ENCODE results near the gene SYCP2. TPM values are rescaled to one million over a fixed set of nuclear protein-coding genes. Genes with fewer than 3 reads are reported as not detected.

The SYCP2 gene
- polyA plus RNA-seq, 1 of the 3 experiments (the other 2 are of a cell fraction): 0.76 TPM

GRCh38 chr20:59835448-59836395 lies 97.7 kb downstream of the SYCP2 start (continued):
- TF ChIP-seq CTCF (IDR thresholded peaks at IDR 0.05) (no peak), JUND (IDR thresholded peaks at IDR 0.05) (no peak), SMC3 (IDR thresholded peaks at IDR 0.05; ENCODE audit: low read depth, low read length) (no peak), SIN3A (IDR thresholded peaks at IDR 0.05; ENCODE audit: borderline replicate concordance, low read depth, low read length) (no peak)

- no peak for DNase-seq
- Histone ChIP-seq H3K27me3 (ENCODE audit: insufficient read depth) (no peaks in the 10 kb centered on the region), H3K9me2 (no peaks in the 10 kb centered on the region), H3K36me3 (replicated peaks in 1 of 2; ENCODE audit: control insufficient read depth in 1 of 2, insufficient read depth in 2 of 2, low read length in 1 of 2) (no peaks in the 10 kb centered on the region), H3K4me3 (ENCODE audit: low read depth in 2 of 2, low read length in 1 of 2) (no peak overlapping the region), H3K9me3 (no peaks in the 10 kb centered on the region), H3K4me2 (peak overlapping the region; percentile 71; the same call in 1 of the 2 replicates), H4K20me1 (ENCODE audit: insufficient read depth) (no peaks in the 10 kb centered on the region), H3F3A (replicated peaks; ENCODE audit: insufficient read depth) (peaks cover 8% of the 10 kb centered on the region), H3K9ac (no peak overlapping the region), H3K4me1 (ENCODE audit: control insufficient read depth in 1 of 2, insufficient read depth in 2 of 2, low read depth in 1 of 2, low read length in 1 of 2) (peaks cover 0 to 17% of the 10 kb centered on the region in 2 experiments; a peak in 1 of 4 replicates), H3K27ac (ENCODE audit: low read depth in 2 of 2, low read length in 1 of 2) (peak overlapping the region in 1 of 2 experiments; percentile 64; a peak in 1 of 4 replicates), H2AFZ (ENCODE audit: low read depth) (no peak overlapping the region), H3K79me2 (ENCODE audit: insufficient read depth) (no peaks in the 10 kb centered on the region)
- WGBS (ENCODE audit: low lambda C conversion rate): 50% methylated on average over 2 of the region's 2 CpGs
- POLR2A ChIA-PET: no interaction called here
- CTCF ChIA-PET: interaction anchor here (0.9 to 9.3 kb wide), 2 partner anchors 14 to 51 kb away, joined by 4 to 111 read pairs; no protein-coding TSS in a partner anchor
- no peak for TF ChIP-seq TAF1 (IDR thresholded peaks at IDR 0.05; ENCODE audit: borderline replicate concordance, low read depth, low read length)
- no peak for TF ChIP-seq NFIC (IDR thresholded peaks at IDR 0.05; ENCODE audit: borderline replicate concordance)
- TF ChIP-seq TEAD4 (IDR thresholded peaks at IDR 0.05; ENCODE audit: borderline replicate concordance, insufficient read depth): no peak
- TF ChIP-seq EZH2phosphoT487 (IDR thresholded peaks at IDR 0.05; ENCODE audit: borderline replicate concordance, low read depth): no peak
- TF ChIP-seq NRF1 (IDR thresholded peaks at IDR 0.05; ENCODE audit: low read depth, low read length): no peak
- no peak for TF ChIP-seq FOXM1 (IDR thresholded peaks at IDR 0.05; ENCODE audit: low read depth)
- no peak for TF ChIP-seq RXRA (IDR thresholded peaks at IDR 0.05; ENCODE audit: borderline replicate concordance, low read depth)
- TF ChIP-seq CTCF (IDR thresholded peaks at IDR 0.05): no peak
- no peak for TF ChIP-seq POLR2AphosphoS5 (IDR thresholded peaks at IDR 0.05; ENCODE audit: low read depth, low read length)
- TF ChIP-seq JUND (IDR thresholded peaks at IDR 0.05): no peak
- no peak for TF ChIP-seq FOSL2 (IDR thresholded peaks at IDR 0.05; ENCODE audit: borderline replicate concordance, low read depth)
These were observed 98.4 kb downstream of the SYCP2 start for GRCh38 chr20:59835057-59835447.
